Endothelial cell (in vitro differentiated cells): ENCODE results near the gene KLB. TPM values are rescaled to one million over a fixed set of nuclear protein-coding genes. Genes with fewer than 3 reads are reported as not detected.

Experiments
- DNase-seq: peaks from one replicate; pipeline ENCODE4 v3.0.0; 2021; ENCODE audit warnings: low spot score
- H3K27ac Mint-ChIP-seq: one replicate; pipeline ENCODE4 v1.8.0; 2021; ENCODE audit warnings: mixed read lengths, inconsistent platforms; ENCODE audit not compliant: unreplicated experiment
- H3K27me3 Mint-ChIP-seq: one replicate; pipeline ENCODE4 v1.8.0; 2021; ENCODE audit warnings: mild to moderate bottlenecking, moderate library complexity, mixed read lengths, inconsistent platforms; ENCODE audit not compliant: unreplicated experiment
- H3K36me3 Mint-ChIP-seq: one replicate; pipeline ENCODE4 v1.8.0; 2021; ENCODE audit warnings: mild to moderate bottlenecking, low read depth, mixed read lengths, inconsistent platforms; ENCODE audit not compliant: unreplicated experiment
- H3K4me1 Mint-ChIP-seq: one replicate; pipeline ENCODE4 v1.8.0; 2021; ENCODE audit warnings: mild to moderate bottlenecking, mixed read lengths, inconsistent platforms; ENCODE audit not compliant: unreplicated experiment
- H3K4me3 Mint-ChIP-seq: one replicate; pipeline ENCODE4 v1.8.0; 2021; ENCODE audit warnings: mild to moderate bottlenecking, mixed read lengths, inconsistent platforms; ENCODE audit not compliant: unreplicated experiment
- H3K9me3 Mint-ChIP-seq: one replicate; pipeline ENCODE4 v1.8.0; 2021; ENCODE audit warnings: mixed read lengths, inconsistent platforms; ENCODE audit not compliant: unreplicated experiment
- CTCF ChIP-seq: fragments of 200-600 bp; sonication (generic); IDR thresholded peaks from one replicate; pipeline ENCODE4 v1.5.0; 2021; ENCODE audit warnings: antibody characterized with exemption; ENCODE audit not compliant: unreplicated experiment
- total RNA-seq: library from RNA; stranded (reverse); fragmentation: NEBNext Ultra II Directional; extraction: Animal tissue kit (Norgen Biotek cat#: 25700); gene quantifications from one replicate; pipeline ENCODE4 v1.2.1, GENCODE V29; 2021; ENCODE audit not compliant: unreplicated experiment

The KLB gene
- total RNA-seq, 1 donor from 2014 or later, result not detected

- TF ChIP-seq CTCF, result no peak
Observed at GRCh38 chr4:39484582-39485272, 78.0 kb downstream of the KLB start.

GRCh38 chr4:39486221-39486804 is 79.6 kb downstream of the KLB start:
- no peak for TF ChIP-seq CTCF
- DNase-seq, result no peak
- Mint-ChIP-seq H3K4me3 (no peak overlapping the region), H3K27me3 (no peaks in the 10 kb centered on the region), H3K36me3 (no peaks in the 10 kb centered on the region), H3K27ac (no peak overlapping the region), H3K4me1 (no peaks in the 10 kb centered on the region), H3K9me3 (no peaks in the 10 kb centered on the region)

More at GRCh38 chr4:39484582-39485272, 78.0 kb downstream of the KLB start:
- Mint-ChIP-seq H3K36me3 (no peaks in the 10 kb centered on the region), H3K4me3 (no peak overlapping the region), H3K9me3 (no peaks in the 10 kb centered on the region), H3K27me3 (no peaks in the 10 kb centered on the region), H3K27ac (no peak overlapping the region), H3K4me1 (no peaks in the 10 kb centered on the region)
- DNase-seq, result no peak

- H3K27ac Mint-ChIP-seq, result no peak overlapping the region
- no peaks in the 10 kb centered on the region for H3K4me1 Mint-ChIP-seq
- no peak for DNase-seq
- H3K4me3 Mint-ChIP-seq, result no peak overlapping the region
- no peaks in the 10 kb centered on the region for H3K27me3 Mint-ChIP-seq
- TF ChIP-seq CTCF, result no peak
- no peaks in the 10 kb centered on the region for H3K36me3 Mint-ChIP-seq
- no peaks in the 10 kb centered on the region for H3K9me3 Mint-ChIP-seq
Observed at GRCh38 chr4:39490322-39490721, 83.6 kb downstream of the KLB start.

- no peaks in the 10 kb centered on the region for H3K9me3 Mint-ChIP-seq
- H3K36me3 Mint-ChIP-seq, result peaks cover 3% of the 10 kb centered on the region
- TF ChIP-seq CTCF, result no peak
- DNase-seq, result no peak
- H3K4me1 Mint-ChIP-seq, result no peaks in the 10 kb centered on the region
- H3K27ac Mint-ChIP-seq, result no peak overlapping the region
- H3K27me3 Mint-ChIP-seq, result no peaks in the 10 kb centered on the region
- no peak overlapping the region for H3K4me3 Mint-ChIP-seq
Observed at GRCh38 chr4:39494354-39494753, 87.6 kb downstream of the KLB start.
